T-helper 9 cell (primary cell): ENCODE results near the gene MECP2.
A peak's percentile ranks its signal among the peaks of the same experiment; 100 is the strongest.
"Not testable (repeated sequence)": the region's sequence is repeated elsewhere in the genome, so short reads cannot be mapped to it uniquely, and the experiment has no call there.

Experiments
- DNase-seq: peaks from one replicate; pipeline ENCODE4 v3.0.0-alpha.2; 2020

MECP2 gene

GRCh38 chrX:153984351-153985178 lies 113.0 kb downstream of the MECP2 start:
- no peak for DNase-seq

GRCh38 chrX:153983321-153983801 lies 114.2 kb downstream of the MECP2 start:
- DNase-seq: no peak

GRCh38 chrX:153981771-153982533 lies 115.6 kb downstream of the MECP2 start:
- DNase-seq: peak; percentile 41

DNA sequence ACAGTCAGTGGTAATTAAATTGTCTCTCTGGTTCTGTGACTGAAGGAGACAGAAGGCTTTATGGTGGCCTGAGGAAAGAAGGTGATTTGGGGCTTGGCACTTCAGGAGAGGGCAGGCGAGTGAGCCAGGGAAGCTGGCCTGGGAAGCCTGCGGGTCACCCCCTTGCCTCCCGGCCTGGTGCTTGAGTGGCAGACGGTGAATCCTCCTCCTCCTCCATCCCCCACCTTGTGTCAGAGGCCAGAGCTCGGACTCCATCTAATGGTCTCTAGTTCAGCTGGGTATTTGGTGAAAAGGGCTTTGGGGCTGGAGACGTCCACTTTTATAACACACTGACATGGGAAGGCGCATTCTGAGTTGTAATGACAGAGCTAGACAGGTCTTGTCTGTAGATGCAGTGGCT lies 116.3 kb downstream of the MECP2 start:
- DNase-seq: no peak

DNA sequence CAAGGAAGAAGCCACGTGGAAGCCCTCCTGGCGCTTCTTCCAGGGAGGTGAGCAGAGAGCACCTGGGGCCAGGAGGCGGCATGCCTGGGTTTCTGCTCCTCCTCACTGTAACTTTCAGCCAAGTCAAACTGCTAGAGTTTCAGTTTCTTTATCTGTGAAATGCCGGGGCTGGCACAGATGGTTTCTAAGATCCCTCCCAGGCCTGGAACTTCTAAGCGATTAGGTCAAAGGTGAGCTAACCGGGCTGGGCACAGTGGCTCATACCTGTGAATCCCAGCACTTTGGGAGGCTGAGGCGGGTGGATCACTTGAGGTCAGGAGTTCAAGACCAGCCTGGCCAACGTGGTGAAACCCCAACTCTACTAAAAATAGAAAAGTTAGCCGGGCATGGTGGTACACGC lies 117.1 kb downstream of the MECP2 start:
- not testable (repeated sequence) for DNase-seq

GRCh38 chrX:153974726-153975286 lies 122.7 kb downstream of the MECP2 start:
- no peak for DNase-seq

DNA sequence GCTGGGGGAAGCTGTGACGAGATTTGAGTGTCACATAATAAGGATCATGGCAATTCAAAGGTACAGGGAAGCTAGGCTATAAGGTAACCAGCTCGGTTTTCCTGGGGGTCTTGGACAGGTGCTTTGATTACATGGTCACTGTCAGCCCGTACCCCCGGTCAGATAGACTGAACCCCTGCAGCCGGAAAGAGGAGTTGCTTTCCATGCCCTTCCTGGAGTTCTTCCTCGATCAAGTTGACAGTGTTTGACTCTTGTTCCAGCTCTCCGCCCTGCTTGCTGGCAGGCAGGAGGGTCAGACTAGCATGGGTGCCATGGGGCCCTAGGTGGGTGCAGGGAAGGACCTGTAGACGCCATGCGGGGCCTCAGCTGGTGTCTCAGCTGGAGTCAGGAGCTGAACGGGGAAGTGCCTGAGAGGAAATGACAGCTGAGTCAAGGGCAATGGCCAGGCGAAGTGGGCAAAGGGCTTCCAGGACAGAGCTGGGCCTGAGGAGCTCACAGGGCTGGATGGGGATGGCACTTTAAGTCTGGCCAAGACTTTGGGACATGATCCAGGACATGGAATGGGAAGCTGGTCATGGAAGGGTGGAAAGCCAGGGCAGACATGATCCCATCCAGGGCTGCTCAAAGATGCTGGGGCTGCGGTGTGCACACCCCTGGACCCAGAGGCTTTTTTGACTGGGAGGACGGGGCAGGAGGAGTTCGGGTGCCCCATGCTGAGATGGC lies 123.4 kb downstream of the MECP2 start:
- DNase-seq: no peak

GRCh38 chrX:153973127-153974002 lies 124.2 kb downstream of the MECP2 start:
- no peak for DNase-seq

DNA sequence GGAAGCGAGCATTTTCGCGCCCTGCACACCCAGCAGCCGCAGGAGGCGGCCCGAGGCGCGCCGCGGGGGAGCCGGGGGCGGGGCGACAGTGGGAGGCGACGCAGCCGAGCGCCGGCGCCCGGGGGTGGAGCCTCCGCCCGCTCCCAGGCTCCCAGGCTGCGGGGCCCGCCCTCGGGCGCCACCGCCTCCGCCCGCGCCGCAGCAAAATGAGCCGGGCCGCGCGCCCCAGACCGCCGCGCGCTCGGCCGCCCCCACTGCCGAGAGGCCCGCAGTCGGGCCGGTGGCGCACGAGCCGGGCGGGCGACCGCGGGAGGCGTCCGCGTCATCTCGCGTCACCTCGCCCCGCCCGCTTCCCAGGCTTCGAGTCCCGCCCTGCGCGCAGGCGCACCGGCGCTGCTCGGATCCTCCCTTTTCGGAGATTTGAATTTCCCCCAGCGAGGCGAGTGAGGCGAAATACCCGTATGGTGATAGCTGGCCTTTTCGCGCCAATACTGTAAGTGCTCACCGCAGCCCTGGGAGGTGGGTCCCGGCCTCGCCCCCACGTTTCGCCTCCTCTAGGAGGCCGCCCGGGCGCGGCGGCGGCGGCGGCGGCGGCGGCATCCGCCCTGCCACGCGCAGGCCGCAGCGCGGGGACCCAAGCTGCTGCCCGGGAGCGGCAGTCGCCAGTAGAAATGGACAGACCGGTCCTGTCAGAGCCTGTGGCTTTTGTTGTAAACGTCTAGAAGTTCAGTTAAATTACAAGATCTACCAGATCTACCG lies 125.0 kb downstream of the MECP2 start, which contains the start of gene TMEM187:
TMEM187 (plus strand) TSS at position 387 of the 759 bp plus-strand sequence. CDS start 9,309 bp downstream, outside the sequence.
- DNase-seq: peak; percentile 84
